Keratinocyte (primary cell): ENCODE results near the gene LMCD1.

Source experiments
- EZH2 ChIP-seq: IDR thresholded peaks from one replicate; pipeline ENCODE4 v1.6.1; 2012; ENCODE audit warnings: inconsistent platforms, mild to moderate bottlenecking, low read length, moderate library complexity
- TF ChIP-seq, protein P1 (sequence below), 3 experiments: IDR thresholded peaks in 1 of 3; conservative IDR thresholded peaks in 1 of 3; optimal IDR thresholded peaks in 1 of 3; 2 replicates in 2 of 3; 3 replicates in 1 of 3; pipeline versions ENCODE3 to v1.5.1; 2011; ENCODE audit warnings: low read length in 3 of 3, mild to moderate bottlenecking in 3 of 3, moderate library complexity in 2 of 3, control low read depth in 1 of 3, inconsistent platforms in 1 of 3; ENCODE audit not compliant: insufficient read depth in 2 of 3; ENCODE audit errors: extremely low read depth in 1 of 3

DNA sequence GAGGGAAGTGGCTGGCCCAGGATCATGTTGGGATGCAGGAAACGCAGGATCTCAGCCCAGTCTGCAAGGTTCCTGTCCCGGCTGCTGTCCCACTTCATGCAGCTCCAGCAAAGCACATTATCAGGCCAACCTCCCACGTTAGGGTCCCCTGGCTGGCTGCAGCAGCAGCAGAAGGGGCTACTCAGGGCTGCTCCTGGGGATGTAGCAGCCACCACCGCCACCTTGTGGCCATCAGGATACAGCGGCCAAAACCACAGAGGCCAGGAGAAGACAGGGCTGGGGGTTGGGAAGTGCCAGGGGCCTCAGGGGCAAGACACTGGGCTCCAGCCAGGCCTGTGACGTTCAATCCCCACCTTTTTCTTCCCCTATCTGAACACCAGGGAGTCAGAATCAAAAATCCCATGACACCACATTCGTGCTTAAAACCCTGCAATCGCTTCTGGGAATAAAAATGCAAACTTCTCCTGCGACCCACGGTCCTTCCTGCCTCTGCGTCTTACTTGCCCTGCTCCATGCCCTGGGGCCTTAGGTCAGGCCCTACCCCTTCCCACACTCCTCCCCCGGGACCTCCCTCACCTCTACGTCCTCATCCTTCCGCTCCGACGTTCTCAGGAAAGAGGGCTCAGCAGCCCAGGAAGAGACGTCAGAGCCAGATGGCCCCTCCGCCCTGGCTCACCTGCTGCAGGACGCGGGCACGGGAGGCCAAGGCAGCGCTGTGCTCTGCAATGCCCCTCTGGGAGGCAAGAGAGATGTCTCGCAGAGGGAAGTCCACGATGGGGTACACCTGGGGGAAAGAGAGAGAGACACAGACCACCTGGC lies 121.5 kb downstream of the LMCD1 start:
- TF ChIP-seq, protein P1, sequence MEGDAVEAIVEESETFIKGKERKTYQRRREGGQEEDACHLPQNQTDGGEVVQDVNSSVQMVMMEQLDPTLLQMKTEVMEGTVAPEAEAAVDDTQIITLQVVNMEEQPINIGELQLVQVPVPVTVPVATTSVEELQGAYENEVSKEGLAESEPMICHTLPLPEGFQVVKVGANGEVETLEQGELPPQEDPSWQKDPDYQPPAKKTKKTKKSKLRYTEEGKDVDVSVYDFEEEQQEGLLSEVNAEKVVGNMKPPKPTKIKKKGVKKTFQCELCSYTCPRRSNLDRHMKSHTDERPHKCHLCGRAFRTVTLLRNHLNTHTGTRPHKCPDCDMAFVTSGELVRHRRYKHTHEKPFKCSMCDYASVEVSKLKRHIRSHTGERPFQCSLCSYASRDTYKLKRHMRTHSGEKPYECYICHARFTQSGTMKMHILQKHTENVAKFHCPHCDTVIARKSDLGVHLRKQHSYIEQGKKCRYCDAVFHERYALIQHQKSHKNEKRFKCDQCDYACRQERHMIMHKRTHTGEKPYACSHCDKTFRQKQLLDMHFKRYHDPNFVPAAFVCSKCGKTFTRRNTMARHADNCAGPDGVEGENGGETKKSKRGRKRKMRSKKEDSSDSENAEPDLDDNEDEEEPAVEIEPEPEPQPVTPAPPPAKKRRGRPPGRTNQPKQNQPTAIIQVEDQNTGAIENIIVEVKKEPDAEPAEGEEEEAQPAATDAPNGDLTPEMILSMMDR (optimal IDR thresholded peaks at IDR 0.05 in 1 of 3, IDR thresholded peaks at IDR 0.05 in 1 of 3, conservative IDR thresholded peaks at IDR 0.05 in 1 of 3; ENCODE audit: extremely low read depth in 1 of 3, insufficient read depth in 2 of 3, low read length in 3 of 3): peak; percentile 86 to 97 (median 91)
- TF ChIP-seq EZH2: no peak
